HepG2 (cell line): ENCODE data around the gene P3H4. TPM values are rescaled to one million over a fixed set of nuclear protein-coding genes. Genes with fewer than 3 reads are reported as not detected.

ENCODE experiments used
- HOXD1 ChIP-seq: sonication (generic); formaldehyde crosslinking; IDR thresholded peaks from 2 replicates; pipeline ENCODE4 v1.5.0; 2020; ENCODE audit warnings: missing genetic modification reagents
- ISL2 ChIP-seq: sonication (generic); formaldehyde crosslinking; IDR thresholded peaks from 2 replicates; pipeline ENCODE4 v1.5.0; 2020; ENCODE audit warnings: missing genetic modification reagents
- KDM5B ChIP-seq: sonication (generic); formaldehyde crosslinking; IDR thresholded peaks from 2 replicates; pipeline ENCODE4 v1.4.0; 2020; ENCODE audit warnings: missing genetic modification reagents, mild to moderate bottlenecking, borderline replicate concordance
- KLF11 ChIP-seq: IDR thresholded peaks from 2 replicates; pipeline ENCODE4 v1.6.1; 2016; ENCODE audit warnings: missing compliant biosample characterization
- MTA1 ChIP-seq: sonication (generic); formaldehyde crosslinking; IDR thresholded peaks from 2 replicates; pipeline ENCODE4 v1.4.0; 2020; ENCODE audit warnings: missing genetic modification reagents, mild to moderate bottlenecking, borderline replicate concordance
- NCOA1 ChIP-seq: sonication (generic); formaldehyde crosslinking; IDR thresholded peaks from 2 replicates; pipeline ENCODE4 v1.9.0; 2021; ENCODE audit warnings: missing genetic modification reagents
- NFE2L2 ChIP-seq: fragments of 150-350 bp; IDR thresholded peaks from 2 replicates; pipeline ENCODE4 v1.6.1; 2014; ENCODE audit warnings: low read length
- NFKBIZ ChIP-seq: IDR thresholded peaks from 2 replicates; pipeline ENCODE4 v1.6.1; 2018; ENCODE audit warnings: missing genetic modification reagents, missing compliant biosample characterization
- RFX5 ChIP-seq: IDR thresholded peaks from 2 replicates; pipeline ENCODE4 v1.6.1; 2011; ENCODE audit warnings: low read depth, low read length, improper control_type of control experiment
- SRSF4 ChIP-seq: fragments of 200-400 bp; formaldehyde crosslinking; IDR thresholded peaks from one replicate; pipeline ENCODE4 v1.6.1; 2018; ENCODE audit warnings: mild to moderate bottlenecking, low read depth, low read length, moderate library complexity; ENCODE audit not compliant: poor library complexity, severe bottlenecking
- ZFP37 ChIP-seq: sonication (generic); formaldehyde crosslinking; IDR thresholded peaks from 2 replicates; pipeline ENCODE4 v1.4.0; 2020; ENCODE audit warnings: missing genetic modification reagents, borderline replicate concordance
- ZNF101 ChIP-seq: sonication (generic); formaldehyde crosslinking; IDR thresholded peaks from 2 replicates; pipeline ENCODE4 v1.4.0; 2020; ENCODE audit warnings: mild to moderate bottlenecking, low read depth, missing genetic modification reagents, borderline replicate concordance
- ZNF546 ChIP-seq: sonication (generic); formaldehyde crosslinking; conservative IDR thresholded peaks from 2 replicates; pipeline ENCODE4 v1.8.1; 2023; ENCODE audit warnings: mild to moderate bottlenecking, missing genetic modification reagents
- polyA plus RNA-seq, 8 experiments: library from polyadenylated mRNA; depleted of rRNA in 3 of 8; stranded (reverse) in 7 of 8; unstranded in 1 of 8; fragments of >200 nt; fragmentation: Illumina TruSeq in 4 of 8; extraction: Trizol in 4 of 8; gene quantifications; 2 replicates each; pipeline versions ENCODE4 v1.2.1 to v1.2.3, GENCODE V29; 2011 to 2016; ENCODE audit warnings: low read depth in 4 of 8, missing spikeins in 1 of 8, mixed read lengths in 1 of 8; ENCODE audit not compliant: insufficient read depth in 1 of 8
- total RNA-seq, 5 experiments: library from RNA; depleted of rRNA; stranded (reverse); fragments of >200 nt; fragmentation: Illumina TruSeq; extraction: Trizol; gene quantifications; 2 replicates each; pipeline ENCODE4 v1.2.3, GENCODE V29; 2016; ENCODE audit warnings: low read depth in 1 of 5
- TF ChIP-seq, protein P1 (sequence below): sonication (generic); formaldehyde crosslinking; IDR thresholded peaks from 2 replicates; pipeline ENCODE4 v1.5.0; 2020; ENCODE audit warnings: mild to moderate bottlenecking, low read depth, missing genetic modification reagents, borderline replicate concordance
- TF ChIP-seq, protein P2 (sequence below): sonication (generic); formaldehyde crosslinking; IDR thresholded peaks from 2 replicates; pipeline ENCODE4 v1.4.0; 2020; ENCODE audit warnings: missing genetic modification reagents
- TF ChIP-seq, protein P3 (sequence below): sonication (generic); formaldehyde crosslinking; IDR thresholded peaks from 2 replicates; pipeline ENCODE4 v1.4.0; 2020; ENCODE audit warnings: mild to moderate bottlenecking, missing genetic modification reagents
- TF ChIP-seq, protein P4 (sequence below): sonication (generic); formaldehyde crosslinking; IDR thresholded peaks from 2 replicates; pipeline ENCODE4 v1.4.0; 2020; ENCODE audit warnings: mild to moderate bottlenecking, low read depth, missing genetic modification reagents

P3H4 gene
- total and polyA plus RNA-seq, 2 of the 13 experiments (the other 11 are each of a cell fraction or from before 2014, with no cell fraction given), result 37.1 to 50.6 TPM

DNA sequence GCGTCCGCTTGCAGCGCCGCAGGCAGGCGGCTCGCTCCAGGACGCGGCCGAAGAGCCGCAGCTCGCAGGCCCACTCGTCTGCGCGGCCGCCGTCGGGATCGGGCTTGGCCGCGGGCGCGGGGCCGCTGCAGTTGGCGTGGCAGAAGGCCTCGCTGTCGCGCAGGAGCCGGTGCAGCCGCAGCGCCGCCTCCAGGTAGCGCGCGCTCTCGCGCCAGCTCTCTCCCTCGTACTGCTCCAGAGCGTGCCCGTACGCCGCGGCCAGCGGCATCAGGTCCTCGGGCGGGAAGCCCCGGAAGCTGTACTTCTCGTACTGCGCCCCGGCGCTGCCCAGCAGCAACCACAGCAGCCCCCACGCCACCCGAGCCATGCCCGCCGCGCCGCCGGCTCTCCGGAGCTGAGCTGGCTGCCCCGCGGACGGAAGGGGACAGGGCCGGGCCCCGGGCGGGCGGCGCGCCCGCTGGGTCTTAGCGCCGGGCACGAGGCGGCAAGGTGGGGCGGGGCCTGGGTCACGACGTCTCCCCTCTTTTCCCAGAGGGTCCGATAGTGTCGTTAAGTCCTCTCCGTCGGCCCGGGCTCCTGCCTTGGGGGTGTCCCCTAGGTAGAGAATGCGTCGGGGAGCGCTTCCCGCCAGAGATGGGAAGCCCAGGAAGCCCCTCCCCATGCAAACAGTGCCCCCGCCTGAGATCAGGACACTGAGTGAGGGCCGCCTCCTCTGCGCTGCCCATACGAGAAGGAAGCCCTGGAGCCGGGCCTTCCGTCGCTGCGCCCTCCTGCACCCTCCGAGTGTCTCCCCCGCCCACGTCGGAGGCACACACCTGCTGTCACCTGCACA is at the start of gene P3H4 (continued):
- TF ChIP-seq, protein P1, sequence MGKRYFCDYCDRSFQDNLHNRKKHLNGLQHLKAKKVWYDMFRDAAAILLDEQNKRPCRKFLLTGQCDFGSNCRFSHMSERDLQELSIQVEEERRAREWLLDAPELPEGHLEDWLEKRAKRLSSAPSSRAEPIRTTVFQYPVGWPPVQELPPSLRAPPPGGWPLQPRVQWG (CRISPR knock-in tag), result no peak
- TF ChIP-seq ZFP37 (CRISPR knock-in tag), result peak; percentile 53; the same call in 1 of the 2 replicates
- 0 out of 2 replicates have a peak, but pooled peaks have one; percentile 47 for TF ChIP-seq ISL2 (CRISPR knock-in tag)
- no peak for TF ChIP-seq ZNF101 (CRISPR knock-in tag)
- TF ChIP-seq HOXD1 (CRISPR knock-in tag), result peak; percentile 79
- peak; percentile 92 for TF ChIP-seq MTA1 (CRISPR knock-in tag)
- no peak; the same call in 1 of the 2 replicates for TF ChIP-seq NCOA1 (CRISPR knock-in tag)
- TF ChIP-seq, protein P2, sequence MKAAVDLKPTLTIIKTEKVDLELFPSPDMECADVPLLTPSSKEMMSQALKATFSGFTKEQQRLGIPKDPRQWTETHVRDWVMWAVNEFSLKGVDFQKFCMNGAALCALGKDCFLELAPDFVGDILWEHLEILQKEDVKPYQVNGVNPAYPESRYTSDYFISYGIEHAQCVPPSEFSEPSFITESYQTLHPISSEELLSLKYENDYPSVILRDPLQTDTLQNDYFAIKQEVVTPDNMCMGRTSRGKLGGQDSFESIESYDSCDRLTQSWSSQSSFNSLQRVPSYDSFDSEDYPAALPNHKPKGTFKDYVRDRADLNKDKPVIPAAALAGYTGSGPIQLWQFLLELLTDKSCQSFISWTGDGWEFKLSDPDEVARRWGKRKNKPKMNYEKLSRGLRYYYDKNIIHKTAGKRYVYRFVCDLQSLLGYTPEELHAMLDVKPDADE (CRISPR knock-in tag), result peak; percentile 95
- no peak for TF ChIP-seq KLF11 (CRISPR knock-in tag)
- TF ChIP-seq NFKBIZ (CRISPR knock-in tag), result no peak
- TF ChIP-seq, protein P3, sequence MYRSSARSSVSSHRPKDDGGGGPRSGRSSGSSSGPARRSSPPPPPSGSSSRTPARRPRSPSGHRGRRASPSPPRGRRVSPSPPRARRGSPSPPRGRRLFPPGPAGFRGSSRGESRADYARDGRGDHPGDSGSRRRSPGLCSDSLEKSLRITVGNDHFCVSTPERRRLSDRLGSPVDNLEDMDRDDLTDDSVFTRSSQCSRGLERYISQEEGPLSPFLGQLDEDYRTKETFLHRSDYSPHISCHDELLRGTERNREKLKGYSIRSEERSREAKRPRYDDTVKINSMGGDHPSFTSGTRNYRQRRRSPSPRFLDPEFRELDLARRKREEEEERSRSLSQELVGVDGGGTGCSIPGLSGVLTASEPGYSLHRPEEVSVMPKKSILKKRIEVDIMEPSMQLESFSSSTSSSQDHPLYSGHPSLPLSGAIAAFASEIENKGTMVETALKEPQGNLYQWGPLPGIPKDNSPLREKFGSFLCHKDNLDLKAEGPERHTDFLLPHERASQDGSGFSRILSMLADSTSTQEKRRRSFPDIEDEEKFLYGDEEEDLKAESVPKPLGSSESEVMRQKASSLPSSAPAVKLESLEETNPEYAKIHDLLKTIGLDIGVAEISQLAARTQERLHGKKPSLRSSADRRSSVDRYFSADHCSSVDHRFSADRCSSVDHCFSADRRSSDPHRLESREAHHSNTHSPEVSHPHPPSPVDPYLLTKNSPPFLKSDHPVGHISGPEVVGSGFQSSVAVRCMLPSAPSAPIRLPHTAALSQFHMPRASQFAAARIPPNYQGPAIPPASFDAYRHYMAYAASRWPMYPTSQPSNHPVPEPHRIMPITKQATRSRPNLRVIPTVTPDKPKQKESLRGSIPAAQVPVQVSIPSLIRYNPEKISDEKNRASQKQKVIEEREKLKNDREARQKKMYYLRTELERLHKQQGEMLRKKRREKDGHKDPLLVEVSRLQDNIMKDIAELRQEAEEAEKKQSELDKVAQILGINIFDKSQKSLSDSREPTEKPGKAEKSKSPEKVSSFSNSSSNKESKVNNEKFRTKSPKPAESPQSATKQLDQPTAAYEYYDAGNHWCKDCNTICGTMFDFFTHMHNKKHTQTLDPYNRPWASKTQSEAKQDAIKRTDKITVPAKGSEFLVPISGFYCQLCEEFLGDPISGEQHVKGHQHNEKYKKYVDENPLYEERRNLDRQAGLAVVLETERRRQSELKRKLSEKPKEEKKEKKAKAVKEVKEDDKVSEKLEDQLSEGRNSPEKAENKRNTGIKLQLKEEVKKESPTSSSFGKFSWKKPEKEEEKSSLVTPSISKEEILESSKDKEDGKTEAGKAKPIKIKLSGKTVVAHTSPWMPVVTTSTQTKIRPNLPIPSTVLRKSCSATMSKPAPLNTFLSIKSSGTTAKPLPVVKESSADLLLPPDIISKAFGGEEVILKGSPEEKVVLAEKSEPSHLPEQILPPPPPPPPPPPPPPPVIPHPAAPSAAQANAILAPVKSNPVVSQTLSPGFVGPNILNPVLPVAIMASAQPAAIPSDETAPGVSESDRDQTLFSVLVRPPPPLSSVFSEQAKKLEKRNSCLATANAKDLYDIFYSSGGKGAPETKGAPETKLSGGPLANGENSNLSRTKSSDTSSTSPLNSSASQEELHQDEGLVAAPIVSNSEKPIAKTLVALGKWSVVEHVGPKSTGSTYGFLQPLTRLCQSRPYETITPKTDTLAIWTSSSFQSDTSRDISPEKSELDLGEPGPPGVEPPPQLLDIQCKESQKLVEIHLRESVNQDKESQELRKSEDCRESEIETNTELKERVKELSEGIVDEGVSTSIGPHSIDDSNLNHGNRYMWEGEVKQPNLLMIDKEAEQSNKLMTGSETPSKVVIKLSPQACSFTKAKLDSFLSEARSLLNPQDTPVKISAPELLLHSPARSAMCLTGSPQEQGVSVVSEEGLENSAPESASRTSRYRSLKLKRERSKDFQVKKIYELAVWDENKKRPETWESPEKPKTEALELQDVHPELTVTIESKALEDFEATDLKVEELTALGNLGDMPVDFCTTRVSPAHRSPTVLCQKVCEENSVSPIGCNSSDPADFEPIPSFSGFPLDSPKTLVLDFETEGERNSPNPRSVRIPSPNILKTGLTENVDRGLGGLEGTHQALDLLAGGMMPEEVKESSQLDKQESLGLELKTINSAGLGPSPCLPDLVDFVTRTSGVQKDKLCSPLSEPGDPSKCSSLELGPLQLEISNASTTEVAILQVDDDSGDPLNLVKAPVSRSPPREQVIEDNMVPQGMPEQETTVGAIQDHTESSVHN (CRISPR knock-in tag), result peak; percentile 40; the same call in 1 of the 2 replicates
- TF ChIP-seq SRSF4, result no peak
- TF ChIP-seq NFE2L2, result no peak
- no peak for TF ChIP-seq RFX5
- TF ChIP-seq KDM5B (CRISPR knock-in tag), result no peak; the same call in 1 of the 2 replicates
- TF ChIP-seq ZNF546 (CRISPR knock-in tag), result peak; percentile 48
- TF ChIP-seq, protein P4, sequence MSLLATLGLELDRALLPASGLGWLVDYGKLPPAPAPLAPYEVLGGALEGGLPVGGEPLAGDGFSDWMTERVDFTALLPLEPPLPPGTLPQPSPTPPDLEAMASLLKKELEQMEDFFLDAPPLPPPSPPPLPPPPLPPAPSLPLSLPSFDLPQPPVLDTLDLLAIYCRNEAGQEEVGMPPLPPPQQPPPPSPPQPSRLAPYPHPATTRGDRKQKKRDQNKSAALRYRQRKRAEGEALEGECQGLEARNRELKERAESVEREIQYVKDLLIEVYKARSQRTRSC (CRISPR knock-in tag), result no peak
